Activated T-helper 1 cell treated with anti-CD3 and anti-CD28 coated beads, Interleukin-12 subunit alpha, Interleukin-12 subunit beta, Interleukin-2, Interleukin-4 antibody, amounts not matched to agents 30 ng/mL and 10 ng/mL and 1 ng/mL, durations not matched to agents 14 hours and 24 hours and 36 hours (primary cell): ENCODE data around the gene USP40. TPM values are rescaled to one million over a fixed set of nuclear protein-coding genes. Genes with fewer than 3 reads are reported as not detected.

Source experiments
- total RNA-seq: library from RNA; stranded (reverse); gene quantifications from 2 replicates; pipeline ENCODE4 v1.2.3, GENCODE V29; 2022

The USP40 gene
- total RNA-seq, 1 donor from 2014 or later = 10.1 TPM

Other genes with a start within 250 kb of the USP40 start
- gene DGKD, start 212.3 kb downstream of the USP40 start, total RNA-seq = 42.5 and 43.7 TPM in 2 replicates
- not detected in 2 replicates for gene UGT1A8, start 50.9 kb upstream of the USP40 start, total RNA-seq
- gene UGT1A10, start 69.7 kb upstream of the USP40 start, total RNA-seq = not detected in 2 replicates
- not detected in 2 replicates for gene UGT1A9, start 105.1 kb upstream of the USP40 start, total RNA-seq
- not detected in 2 replicates for gene UGT1A7, start 115.1 kb upstream of the USP40 start, total RNA-seq
- not detected in 2 replicates for gene UGT1A6, start 126.1 kb upstream of the USP40 start, total RNA-seq
- not detected in 2 replicates for gene UGT1A5, start 146.1 kb upstream of the USP40 start, total RNA-seq
- not detected in 2 replicates for gene UGT1A4, start 152.0 kb upstream of the USP40 start, total RNA-seq
- gene UGT1A3, start 162.3 kb upstream of the USP40 start, total RNA-seq = not detected in 2 replicates
- gene UGT1A1, start 193.5 kb upstream of the USP40 start, total RNA-seq = not detected in 2 replicates
- gene MROH2A, start 211.5 kb upstream of the USP40 start, total RNA-seq = not detected in 2 replicates